Hypothalamus (tissue), 51 donors: ENCODE measurements around the gene ATXN2.
"Not testable (repeated sequence)": the region's sequence is repeated elsewhere in the genome, so short reads cannot be mapped to it uniquely, and the experiment has no call there.

Experiments used
- DNase-seq, 51 donors: peaks; one replicate each; lab custom pipeline; 2025; lab: John Stamatoyannopoulos, UW

The ATXN2 gene

GRCh38 chr12:111602348-111602747, 3.2 kb upstream of the ATXN2 start:
- no peak for DNase-seq

GRCh38 chr12:111600986-111601385, 1.9 kb upstream of the ATXN2 start:
- not testable (repeated sequence) for DNase-seq

- DNase-seq: no peak
These were observed 1.1 kb upstream of the ATXN2 start for GRCh38 chr12:111600205-111600642.

DNA sequence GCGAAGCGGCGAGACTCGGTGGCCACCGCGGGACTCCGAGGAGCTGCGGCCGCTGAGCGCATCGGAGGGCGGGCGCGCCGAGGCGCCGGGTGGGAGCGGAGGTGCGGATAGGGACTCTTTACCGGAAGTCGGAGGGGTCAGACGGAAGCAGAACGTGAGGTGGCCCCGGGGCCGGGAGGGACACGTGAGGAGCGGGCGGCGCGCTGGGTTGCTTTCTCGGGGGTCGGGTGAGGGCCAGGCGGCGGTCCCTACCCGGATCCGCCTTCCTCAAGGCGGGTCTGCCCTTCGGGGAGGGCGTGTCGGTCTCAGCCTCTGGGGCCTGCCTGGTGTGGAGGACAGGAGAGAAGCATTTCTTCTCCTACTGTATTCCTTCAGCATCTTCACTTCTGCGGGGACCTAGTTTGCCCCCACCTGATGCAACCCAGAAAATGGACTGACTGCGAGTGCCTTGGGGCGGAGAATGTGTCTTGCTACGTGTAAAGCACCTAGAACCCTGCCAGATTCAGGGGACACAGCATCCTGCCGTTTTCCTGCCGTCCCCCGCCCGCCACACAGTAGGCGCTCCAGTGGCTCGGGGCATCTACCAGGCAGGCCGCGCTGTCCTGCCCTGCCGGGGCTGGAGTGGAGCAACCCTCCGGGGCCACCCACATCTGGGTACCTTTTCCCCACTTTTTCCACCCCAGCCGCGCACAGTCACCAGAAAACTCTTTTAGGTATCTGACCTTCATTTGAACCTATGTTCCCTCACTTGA, 514 bp upstream of the ATXN2 start:
- peak; percentile 41 to 91 (median 81) for DNase-seq

DNA sequence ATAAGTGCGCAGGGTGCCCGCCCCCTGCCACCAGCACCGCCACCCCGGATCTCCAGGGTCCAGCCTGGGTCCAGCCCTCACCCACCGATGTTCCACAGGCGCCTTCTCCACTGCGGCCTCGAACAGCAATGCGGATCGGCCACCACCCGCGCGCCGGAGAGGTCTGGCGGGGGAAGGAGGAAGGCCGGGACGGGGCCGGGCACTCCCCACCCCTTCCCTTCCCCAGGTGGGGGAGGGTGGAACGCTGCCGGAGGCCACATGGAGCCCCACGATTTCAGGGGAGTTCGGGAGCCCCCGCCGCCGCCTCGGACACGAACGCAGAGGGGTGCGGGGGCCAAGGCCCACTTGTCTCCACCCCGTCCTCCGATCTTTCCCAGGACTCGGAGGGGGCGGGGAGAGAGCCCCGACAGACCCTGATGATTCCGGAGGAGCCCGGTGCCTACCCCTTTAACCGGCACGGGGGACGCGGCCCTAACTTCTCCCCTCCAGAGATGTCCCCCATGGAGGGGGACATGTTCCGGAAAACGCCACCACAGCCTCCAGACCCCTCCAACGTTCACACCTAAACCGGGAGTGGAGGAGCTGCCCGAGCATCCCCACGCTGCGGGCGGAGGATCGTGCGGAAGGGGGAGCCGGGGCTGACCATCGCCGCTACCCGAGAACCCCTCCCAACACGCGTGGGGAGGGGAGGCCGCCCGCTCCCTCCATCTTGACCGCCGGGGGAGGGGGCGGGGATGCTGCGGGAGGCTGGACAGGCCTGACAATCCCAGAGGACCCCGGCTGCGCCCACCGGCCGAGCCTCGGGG, 1.1 kb downstream of the ATXN2 start:
- peak in 45 of 51 donors; percentile 18 to 78 (median 47) for DNase-seq

GRCh38 chr12:111596985-111597830, 1.9 kb downstream of the ATXN2 start:
- peak in 36 of 51 donors; percentile 12 to 65 (median 36) for DNase-seq

DNA sequence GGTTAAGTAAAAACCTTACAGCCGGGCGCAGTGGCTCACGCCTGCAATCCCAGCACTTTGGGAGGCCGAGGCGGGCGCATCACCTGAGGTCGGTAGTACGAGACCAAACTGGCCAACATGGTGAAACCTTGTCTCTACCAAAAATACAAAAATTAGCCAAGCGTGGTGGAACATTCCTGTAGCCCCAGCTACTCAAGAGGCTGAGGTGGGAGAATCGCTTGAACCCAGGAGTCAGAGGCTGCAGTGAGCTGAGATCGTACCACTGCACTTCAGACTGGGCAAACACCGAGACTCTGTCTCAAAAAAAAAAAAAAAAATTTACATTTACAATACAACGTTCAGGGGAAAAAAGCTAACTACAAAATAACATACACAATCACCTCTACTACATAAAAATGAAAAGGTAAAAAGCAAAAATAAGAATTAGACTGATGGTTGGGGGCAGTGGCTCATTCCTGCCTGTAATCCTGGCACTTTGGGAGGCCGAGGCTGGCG, 3.7 kb downstream of the ATXN2 start:
- DNase-seq: not testable (repeated sequence)

DNA sequence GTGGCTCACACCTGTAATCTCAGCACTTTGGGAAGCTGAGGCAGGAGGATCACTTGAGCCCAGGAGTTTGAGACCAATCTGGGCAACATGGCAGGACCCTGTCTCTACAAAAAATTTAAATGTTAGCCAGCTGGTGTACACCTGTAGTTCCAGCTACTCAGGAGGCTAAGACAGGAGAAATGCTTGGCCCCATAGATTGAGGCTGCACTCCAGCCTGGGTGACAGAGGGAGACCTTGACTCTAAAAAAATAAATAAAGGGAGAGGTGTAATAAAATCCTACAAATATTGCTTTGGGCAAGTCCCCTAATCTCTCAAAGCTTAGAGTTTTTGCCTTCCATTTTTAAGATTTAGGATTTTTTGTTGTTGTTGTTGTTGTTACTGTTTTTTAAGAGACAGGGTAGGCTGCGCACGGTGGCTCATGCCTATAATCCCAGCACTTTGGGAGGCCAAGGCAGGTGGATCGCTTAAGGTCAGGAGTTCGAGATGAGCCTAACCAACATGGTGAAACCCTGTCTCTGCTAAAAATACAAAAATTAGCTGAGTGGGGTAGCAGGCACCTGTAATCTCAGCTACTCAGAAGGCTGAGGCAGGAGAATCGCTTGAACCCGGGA, 7.6 kb downstream of the ATXN2 start:
- DNase-seq: not testable (repeated sequence)

- no peak for DNase-seq
These were observed 8.6 kb downstream of the ATXN2 start for GRCh38 chr12:111590552-111590951.

- no peak for DNase-seq
These were observed 9.5 kb downstream of the ATXN2 start for GRCh38 chr12:111589601-111590000.

GRCh38 chr12:111588010-111588409, 11.1 kb downstream of the ATXN2 start:
- DNase-seq: no peak

DNA sequence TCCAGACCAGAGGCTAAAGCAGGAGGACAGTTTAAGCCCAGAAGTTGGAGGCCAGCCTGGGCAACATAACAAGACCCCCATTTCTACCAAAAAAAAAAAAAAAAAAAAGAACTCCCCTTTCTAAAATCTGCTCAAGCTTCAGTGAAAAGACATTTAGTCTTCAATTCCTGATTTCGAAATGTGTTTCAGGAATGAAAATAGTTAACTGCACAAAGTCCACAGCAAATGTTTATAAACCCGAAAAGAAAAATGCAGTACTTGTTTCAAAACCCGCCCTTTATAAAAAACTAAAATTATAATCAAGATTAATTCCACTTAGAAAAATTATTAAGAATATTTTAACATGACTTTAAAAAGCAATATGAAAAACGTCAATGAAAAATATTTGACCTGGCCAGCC, 12.1 kb downstream of the ATXN2 start:
- no peak for DNase-seq

GRCh38 chr12:111585690-111586089, 13.4 kb downstream of the ATXN2 start:
- no peak for DNase-seq

- no peak for DNase-seq
These were observed 14.2 kb downstream of the ATXN2 start for GRCh38 chr12:111584959-111585358.

DNA sequence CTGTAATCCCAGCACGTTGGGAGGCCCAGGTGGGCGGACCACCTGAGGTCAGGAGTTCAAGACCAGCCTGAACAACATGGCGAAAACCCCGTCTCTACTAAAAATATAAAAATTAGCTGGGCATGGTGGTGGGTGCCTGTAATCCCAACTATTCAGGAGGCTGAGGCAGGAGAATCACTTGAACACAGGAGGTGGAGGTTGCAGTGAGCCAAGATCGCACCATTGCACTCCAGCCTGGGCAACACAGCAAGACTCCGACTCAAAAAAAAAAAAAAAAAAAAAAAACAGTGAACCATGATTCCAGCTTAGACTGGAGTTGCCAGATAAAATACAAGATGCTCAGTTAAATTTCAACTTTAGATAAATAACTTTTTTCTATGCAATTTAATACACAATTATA, 15.6 kb downstream of the ATXN2 start:
- DNase-seq: not testable (repeated sequence)

- DNase-seq: no peak
These were observed 16.9 kb downstream of the ATXN2 start for GRCh38 chr12:111582133-111582747.

DNA sequence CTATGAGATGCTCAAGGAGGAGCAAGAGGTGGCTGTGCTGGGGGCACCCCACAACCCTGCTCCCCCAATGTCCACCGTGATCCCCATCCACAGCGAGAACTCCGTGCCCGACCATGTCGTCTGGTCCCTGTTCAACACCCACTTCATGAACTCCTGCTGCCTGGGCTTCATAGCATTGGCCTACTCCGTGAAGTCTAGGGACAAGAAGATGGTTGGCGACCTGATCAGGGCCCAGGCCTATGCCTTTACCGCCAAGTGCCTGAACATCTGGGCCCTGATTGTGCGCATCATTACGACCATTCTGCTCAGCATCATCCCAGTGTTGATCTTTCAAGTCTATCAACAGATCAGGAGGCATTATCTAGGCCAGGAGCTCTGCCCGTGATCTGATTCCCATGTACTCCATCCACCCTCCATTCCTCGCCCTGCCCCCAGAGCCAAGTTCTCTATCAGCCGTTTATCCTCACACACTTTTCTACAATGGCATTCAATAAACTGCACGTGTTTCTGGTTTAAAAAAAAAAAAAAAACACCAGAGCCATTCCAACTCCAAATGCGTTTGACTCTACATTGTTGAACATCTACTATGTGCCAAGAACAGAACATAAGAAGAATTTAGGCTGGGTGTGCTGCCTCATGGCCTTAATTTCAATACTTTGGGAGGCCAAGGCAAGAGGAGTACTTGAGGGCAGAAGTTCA, 17.5 kb downstream of the ATXN2 start:
- DNase-seq: no peak

- no peak for DNase-seq
These were observed 18.4 kb downstream of the ATXN2 start for GRCh38 chr12:111580737-111581136.

- DNase-seq: no peak
These were observed 19.0 kb downstream of the ATXN2 start for GRCh38 chr12:111580119-111580425.
